ENCODE data around the gene PPP1R2. TPM values are rescaled to one million over a fixed set of nuclear protein-coding genes. Genes with fewer than 3 reads are reported as not detected.

The PPP1R2 gene
- total and polyA plus RNA-seq, 2 of the 13 experiments (the other 11 are each of a cell fraction or from before 2014, with no cell fraction given): 36.5 to 86.5 TPM

GRCh38 chr3:195526492-195526891 is 16.6 kb downstream of the PPP1R2 start (continued):
- TF ChIP-seq, protein P1, sequence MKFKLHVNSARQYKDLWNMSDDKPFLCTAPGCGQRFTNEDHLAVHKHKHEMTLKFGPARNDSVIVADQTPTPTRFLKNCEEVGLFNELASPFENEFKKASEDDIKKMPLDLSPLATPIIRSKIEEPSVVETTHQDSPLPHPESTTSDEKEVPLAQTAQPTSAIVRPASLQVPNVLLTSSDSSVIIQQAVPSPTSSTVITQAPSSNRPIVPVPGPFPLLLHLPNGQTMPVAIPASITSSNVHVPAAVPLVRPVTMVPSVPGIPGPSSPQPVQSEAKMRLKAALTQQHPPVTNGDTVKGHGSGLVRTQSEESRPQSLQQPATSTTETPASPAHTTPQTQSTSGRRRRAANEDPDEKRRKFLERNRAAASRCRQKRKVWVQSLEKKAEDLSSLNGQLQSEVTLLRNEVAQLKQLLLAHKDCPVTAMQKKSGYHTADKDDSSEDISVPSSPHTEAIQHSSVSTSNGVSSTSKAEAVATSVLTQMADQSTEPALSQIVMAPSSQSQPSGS (CRISPR knock-in tag; IDR thresholded peaks at IDR 0.05): no peak
- TF ChIP-seq BCLAF1 (IDR thresholded peaks at IDR 0.05): no peak
- no peak for TF ChIP-seq NPAS2 (CRISPR knock-in tag; IDR thresholded peaks at IDR 0.05; ENCODE audit: borderline replicate concordance)

DNA sequence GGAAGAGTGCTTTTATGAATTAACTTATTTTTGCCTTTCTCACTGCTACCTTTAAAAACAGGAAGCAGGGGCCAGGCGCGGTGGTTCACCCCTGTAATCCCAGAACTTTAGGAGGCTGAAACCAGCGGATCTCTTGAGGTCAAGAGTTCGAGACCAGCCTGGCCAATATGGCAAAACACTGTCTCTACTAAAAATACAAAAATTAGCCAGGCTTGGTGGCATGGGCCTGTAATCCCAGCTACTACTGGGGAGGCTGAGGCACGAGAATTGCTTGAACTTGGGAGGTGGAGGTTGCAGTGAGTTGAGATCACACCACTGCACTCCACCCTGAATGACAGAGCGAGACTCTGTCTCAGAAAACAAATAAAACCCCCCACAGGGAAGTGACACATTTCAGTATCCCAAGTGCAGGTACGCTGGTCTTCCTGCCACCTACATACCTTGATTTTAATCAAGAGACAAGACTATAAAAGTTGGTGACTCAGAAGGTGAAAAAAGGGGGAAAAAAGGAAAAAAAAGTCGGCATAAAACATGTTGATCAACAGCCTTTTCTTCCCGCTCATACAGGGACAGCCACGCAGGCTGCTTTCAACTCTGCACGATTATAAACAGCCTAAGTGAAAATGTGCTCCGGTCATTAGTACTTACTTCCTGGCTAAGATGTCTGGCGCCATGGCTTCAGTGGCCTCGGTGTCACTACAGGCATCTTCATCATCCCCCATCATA is 18.8 kb downstream of the PPP1R2 start:
- Histone ChIP-seq H2AFZ (ENCODE audit: low read length) (no peak overlapping the region), H3K4me2 (ENCODE audit: low read depth, low read length) (no peak overlapping the region), H3K79me2 (ENCODE audit: insufficient read depth, low read length) (peaks cover 3% of the 10 kb centered on the region), H3K9me3 (ENCODE audit: low read length) (no peaks in the 10 kb centered on the region), H3K9ac (ENCODE audit: insufficient read depth, low read depth, low read length) (no peak overlapping the region), H3K27me3 (ENCODE audit: control insufficient read depth in 1 of 2, insufficient read depth in 2 of 2, low read length in 2 of 2) (no peaks in the 10 kb centered on the region), H3K27ac (ENCODE audit: extremely low read length, insufficient read depth, low read length) (no peak overlapping the region), H3K4me3 (replicated peaks in 1 of 3; ENCODE audit: insufficient read depth in 1 of 3, low read depth in 2 of 3, low read length in 3 of 3) (no peak overlapping the region), H4K20me1 (ENCODE audit: insufficient read depth, low read length) (no peaks in the 10 kb centered on the region), H3K36me3 (replicated peaks in 1 of 2; ENCODE audit: control insufficient read depth in 1 of 2, insufficient read depth in 2 of 2, low read length in 2 of 2) (peaks cover 11 to 36% of the 10 kb centered on the region in 2 experiments; a peak in 4 of 5 replicates), H3K4me1 (ENCODE audit: insufficient read depth, low read length) (no peaks in the 10 kb centered on the region)
- intact Hi-C loops (cut with micrococcal nuclease; ENCODE audit: unreplicated experiment) (loop anchor here (1.0 to 10.0 kb wide), 3 partner anchors 33 to 840 kb away; partner anchors contain the start of genes ACAP2 and FAM43A), in situ Hi-C loops (cut with HindIII; ENCODE audit: extremely low pct_ligation_motif_present, low pct_unique_long_range_greater_than_20kb) (no loop called here)
- BruUV-seq (replicated peaks): no TSS peak
- CTCF ChIA-PET (ENCODE audit: low intra/inter-chr PET ratio, low total read pairs): interaction anchor here (3.4 kb wide), 1 partner anchor 253 kb away, joined by 55 read pairs; the partner anchor contains the start of gene XXYLT1
- POLR2A ChIA-PET: interaction anchor here (1.5 kb wide), 1 partner anchor 253 kb away, joined by 5 read pairs; the partner anchor contains the start of gene XXYLT1
- no peak for DNase-seq (ENCODE audit: low spot score)
- ATAC-seq: no peak
- WGBS (ENCODE audit: low lambda C conversion rate): 98% methylated on average over 14 of the region's 14 CpGs
- no peak for FAIRE-seq
- TF ChIP-seq, protein P2, sequence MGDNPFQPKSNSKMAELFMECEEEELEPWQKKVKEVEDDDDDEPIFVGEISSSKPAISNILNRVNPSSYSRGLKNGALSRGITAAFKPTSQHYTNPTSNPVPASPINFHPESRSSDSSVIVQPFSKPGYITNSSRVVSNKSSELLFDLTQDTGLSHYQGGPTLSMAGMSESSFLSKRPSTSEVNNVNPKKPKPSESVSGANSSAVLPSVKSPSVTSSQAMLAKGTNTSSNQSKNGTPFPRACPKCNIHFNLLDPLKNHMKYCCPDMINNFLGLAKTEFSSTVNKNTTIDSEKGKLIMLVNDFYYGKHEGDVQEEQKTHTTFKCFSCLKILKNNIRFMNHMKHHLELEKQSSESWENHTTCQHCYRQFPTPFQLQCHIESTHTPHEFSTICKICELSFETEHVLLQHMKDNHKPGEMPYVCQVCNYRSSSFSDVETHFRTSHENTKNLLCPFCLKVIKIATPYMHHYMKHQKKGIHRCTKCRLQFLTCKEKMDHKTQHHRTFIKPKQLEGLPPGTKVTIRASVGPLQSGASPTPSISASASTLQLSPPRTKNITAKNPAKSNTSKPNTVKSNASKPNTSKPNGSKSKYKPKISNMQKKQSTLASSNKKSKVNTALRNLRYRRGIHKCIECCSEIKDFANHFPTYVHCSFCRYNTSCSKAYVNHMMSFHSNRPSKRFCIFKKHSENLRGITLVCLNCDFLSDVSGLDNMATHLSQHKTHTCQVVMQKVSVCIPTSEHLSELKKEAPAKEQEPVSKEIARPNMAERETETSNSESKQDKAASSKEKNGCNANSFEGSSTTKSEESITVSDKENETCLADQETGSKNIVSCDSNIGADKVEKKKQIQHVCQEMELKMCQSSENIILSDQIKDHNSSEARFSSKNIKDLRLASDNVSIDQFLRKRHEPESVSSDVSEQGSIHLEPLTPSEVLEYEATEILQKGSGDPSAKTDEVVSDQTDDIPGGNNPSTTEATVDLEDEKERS (CRISPR knock-in tag; IDR thresholded peaks at IDR 0.05): no peak
- TF ChIP-seq BCLAF1 (IDR thresholded peaks at IDR 0.05): no peak
- no peak for TF ChIP-seq ZNF446 (CRISPR knock-in tag; IDR thresholded peaks at IDR 0.05)
- TF ChIP-seq, protein P3, sequence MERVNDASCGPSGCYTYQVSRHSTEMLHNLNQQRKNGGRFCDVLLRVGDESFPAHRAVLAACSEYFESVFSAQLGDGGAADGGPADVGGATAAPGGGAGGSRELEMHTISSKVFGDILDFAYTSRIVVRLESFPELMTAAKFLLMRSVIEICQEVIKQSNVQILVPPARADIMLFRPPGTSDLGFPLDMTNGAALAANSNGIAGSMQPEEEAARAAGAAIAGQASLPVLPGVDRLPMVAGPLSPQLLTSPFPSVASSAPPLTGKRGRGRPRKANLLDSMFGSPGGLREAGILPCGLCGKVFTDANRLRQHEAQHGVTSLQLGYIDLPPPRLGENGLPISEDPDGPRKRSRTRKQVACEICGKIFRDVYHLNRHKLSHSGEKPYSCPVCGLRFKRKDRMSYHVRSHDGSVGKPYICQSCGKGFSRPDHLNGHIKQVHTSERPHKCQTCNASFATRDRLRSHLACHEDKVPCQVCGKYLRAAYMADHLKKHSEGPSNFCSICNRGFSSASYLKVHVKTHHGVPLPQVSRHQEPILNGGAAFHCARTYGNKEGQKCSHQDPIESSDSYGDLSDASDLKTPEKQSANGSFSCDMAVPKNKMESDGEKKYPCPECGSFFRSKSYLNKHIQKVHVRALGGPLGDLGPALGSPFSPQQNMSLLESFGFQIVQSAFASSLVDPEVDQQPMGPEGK (CRISPR knock-in tag; IDR thresholded peaks at IDR 0.05): no peak
- TF ChIP-seq ZSCAN12 (CRISPR knock-in tag; IDR thresholded peaks at IDR 0.05): no peak
